CD4-positive, alpha-beta T cell treated with Interleukin-21 for 1 hour (primary cell): ENCODE measurements around the gene DNM1.
"Not testable (repeated sequence)": the region's sequence is repeated elsewhere in the genome, so short reads cannot be mapped to it uniquely, and the experiment has no call there.

Source experiments
- DNase-seq: peaks from one replicate; pipeline ENCODE4 v3.0.0-alpha.2; 2020

Gene DNM1

GRCh38 chr9:128178806-128179431 is 24.3 kb upstream of the DNM1 start:
- DNase-seq, result no peak

GRCh38 chr9:128180001-128180400 is 23.2 kb upstream of the DNM1 start:
- DNase-seq, result no peak

GRCh38 chr9:128180447-128180846 is 22.7 kb upstream of the DNM1 start:
- DNase-seq, result no peak

GRCh38 chr9:128181480-128181879 is 21.7 kb upstream of the DNM1 start:
- not testable (repeated sequence) for DNase-seq

- no peak for DNase-seq
These were observed 20.1 kb upstream of the DNM1 start for GRCh38 chr9:128182893-128183588.

GRCh38 chr9:128185979-128186965 is 16.9 kb upstream of the DNM1 start:
- no peak for DNase-seq

- no peak for DNase-seq
These were observed 15.8 kb upstream of the DNM1 start for GRCh38 chr9:128187361-128187760.

GRCh38 chr9:128188209-128188608 is 15.0 kb upstream of the DNM1 start:
- no peak for DNase-seq

GRCh38 chr9:128190013-128190412 is 13.2 kb upstream of the DNM1 start:
- DNase-seq, result no peak

- DNase-seq, result no peak
These were observed 12.4 kb upstream of the DNM1 start for GRCh38 chr9:128190516-128191405.

GRCh38 chr9:128191406-128192046 is 11.7 kb upstream of the DNM1 start, which contains the start of gene CIZ1:
Gene CIZ1 (minus strand): TSS chr9:128191572. CDS start chr9:128190857, 715 bp downstream.
- peak; percentile 74 for DNase-seq

- DNase-seq, result peak; percentile 63
These were observed 10.4 kb upstream of the DNM1 start for GRCh38 chr9:128192601-128193371.

GRCh38 chr9:128193469-128194096 is 9.6 kb upstream of the DNM1 start:
- DNase-seq, result peak; percentile 4

- DNase-seq, result no peak
These were observed 1.5 kb upstream of the DNM1 start for GRCh38 chr9:128201441-128202369.

- no peak for DNase-seq
These were observed 543 bp upstream of the DNM1 start for GRCh38 chr9:128202648-128203023.

- DNase-seq, result no peak
These were observed 750 bp downstream of the DNM1 start for GRCh38 chr9:128203707-128204551.

- no peak for DNase-seq
These were observed 1.7 kb downstream of the DNM1 start for GRCh38 chr9:128204858-128205257.

GRCh38 chr9:128205296-128205944 is 2.2 kb downstream of the DNM1 start:
- no peak for DNase-seq
